ENCODE data around the gene PPM1M.

- TF ChIP-seq CTCF (conservative IDR thresholded peaks at IDR 0.05; ENCODE audit: low read depth, low read length) (no peak), EZH2phosphoT487 (IDR thresholded peaks at IDR 0.05; ENCODE audit: borderline replicate concordance, low read length) (no peak)
Measured at GRCh38 chr3:52288674-52289073, 43.1 kb downstream of the PPM1M start.
